HG02623 (cell line): ENCODE results near the gene TTC28.

Experiments used
- ATAC-seq: cut with Tn5 transposase; IDR thresholded peaks from one replicate; pipeline ENCODE4 v1.9.1; 2021; ENCODE audit warnings: moderate library complexity; ENCODE audit not compliant: unreplicated experiment

Gene TTC28

GRCh38 chr22:28417431-28417830 is 262.2 kb downstream of the TTC28 start:
- no peak for ATAC-seq

- ATAC-seq: no peak
Measured at GRCh38 chr22:28414913-28415312, 264.7 kb downstream of the TTC28 start.

- no peak for ATAC-seq
Measured at GRCh38 chr22:28413612-28414399, 265.8 kb downstream of the TTC28 start.

GRCh38 chr22:28412109-28412508 is 267.5 kb downstream of the TTC28 start:
- ATAC-seq: no peak

GRCh38 chr22:28411125-28411524 is 268.5 kb downstream of the TTC28 start:
- ATAC-seq: no peak

- ATAC-seq: no peak
Measured at GRCh38 chr22:28410050-28410816, 269.4 kb downstream of the TTC28 start.

GRCh38 chr22:28408709-28409108 is 270.9 kb downstream of the TTC28 start:
- ATAC-seq: no peak

GRCh38 chr22:28407645-28408044 is 272.0 kb downstream of the TTC28 start:
- ATAC-seq: no peak

- no peak for ATAC-seq
Measured at GRCh38 chr22:28406246-28406645, 273.4 kb downstream of the TTC28 start.

- no peak for ATAC-seq
Measured at GRCh38 chr22:28405588-28405987, 274.1 kb downstream of the TTC28 start.

GRCh38 chr22:28402539-28402938 is 277.1 kb downstream of the TTC28 start:
- no peak for ATAC-seq

- no peak for ATAC-seq
Measured at GRCh38 chr22:28402060-28402459, 277.6 kb downstream of the TTC28 start.

GRCh38 chr22:28398981-28399380 is 280.7 kb downstream of the TTC28 start:
- no peak for ATAC-seq

- no peak for ATAC-seq
Measured at GRCh38 chr22:28398355-28398754, 281.3 kb downstream of the TTC28 start.

- ATAC-seq: no peak
Measured at GRCh38 chr22:28397306-28397705, 282.3 kb downstream of the TTC28 start.

GRCh38 chr22:28395920-28396753 is 283.5 kb downstream of the TTC28 start:
- ATAC-seq: no peak

- ATAC-seq: no peak
Measured at GRCh38 chr22:28395520-28395919, 284.1 kb downstream of the TTC28 start.

GRCh38 chr22:28394513-28395110 is 285.0 kb downstream of the TTC28 start:
- no peak for ATAC-seq

GRCh38 chr22:28381429-28382167 is 298.0 kb downstream of the TTC28 start:
- no peak for ATAC-seq

GRCh38 chr22:28379951-28380350 is 299.7 kb downstream of the TTC28 start:
- no peak for ATAC-seq
